ENCODE data around the gene KIRREL3. TPM values are rescaled to one million over a fixed set of nuclear protein-coding genes. Genes with fewer than 3 reads are reported as not detected.

The KIRREL3 gene
- total RNA-seq, 1 experiment from 2014 or later = 0.44 TPM

DNA sequence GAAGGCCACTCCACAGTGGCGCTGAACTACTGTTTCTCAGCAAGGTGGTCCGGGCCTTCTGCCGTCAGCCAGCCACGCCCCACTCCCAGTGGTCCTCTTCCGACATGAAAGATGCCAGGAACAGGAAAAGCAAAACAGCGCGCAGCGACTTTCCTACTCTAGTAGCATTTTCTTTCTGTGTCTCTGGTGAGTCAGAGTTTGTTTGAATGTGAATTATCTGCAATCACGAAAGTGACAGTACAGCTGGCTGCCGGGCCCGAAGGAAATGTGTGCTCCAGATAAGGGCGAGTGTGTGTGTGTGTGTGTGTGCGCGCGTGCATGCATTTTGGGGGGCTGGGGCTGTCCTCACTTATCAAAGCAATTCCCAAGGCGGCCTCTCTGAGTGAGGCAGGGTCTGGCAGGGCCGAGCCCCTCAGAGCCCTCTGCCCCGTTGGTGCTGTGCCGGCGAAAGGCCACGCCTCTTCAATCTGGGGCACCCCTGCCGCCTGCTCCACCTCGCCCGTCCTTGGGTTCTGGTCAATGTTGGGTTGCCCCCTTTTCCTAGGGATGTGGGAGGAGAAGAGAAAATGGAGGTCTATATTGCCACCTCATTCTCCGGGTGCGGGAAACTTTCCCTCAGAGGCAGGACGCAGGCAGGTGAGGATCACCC is 288.5 kb downstream of the KIRREL3 start:
- intact Hi-C loops (cut with micrococcal nuclease) = no loop called here
- DNase-seq (no peak), ATAC-seq (no peak)
- Histone ChIP-seq H3K4me3 (ENCODE audit: low read length) (no peak overlapping the region), H3F3A (ENCODE audit: low read length, unreplicated experiment) (no peaks in the 10 kb centered on the region), H2AFZ (ENCODE audit: low read length) (no peak overlapping the region), H3K79me2 (ENCODE audit: low read length) (no peaks in the 10 kb centered on the region), H3K27me3 (ENCODE audit: low read length) (peaks cover 82% of the 10 kb centered on the region), H3K9me3 (ENCODE audit: low read length) (no peaks in the 10 kb centered on the region), H3K27ac (ENCODE audit: low read length) (no peak overlapping the region), H4K20me1 (ENCODE audit: low read length) (no peaks in the 10 kb centered on the region), H3K4me2 (ENCODE audit: low read length) (no peak overlapping the region), H3K9ac (ENCODE audit: low read length) (no peak overlapping the region), H3K9me2 (replicated peaks; ENCODE audit: low read length) (no peaks in the 10 kb centered on the region), H3K36me3 (ENCODE audit: low read depth, low read length) (no peaks in the 10 kb centered on the region), H3K4me1 (ENCODE audit: insufficient read depth, low read length) (no peaks in the 10 kb centered on the region)
- no TSS peak for BruUV-seq (replicated peaks)
- CTCF ChIA-PET = no interaction called here
- TF ChIP-seq EZH2 (IDR thresholded peaks at IDR 0.05; ENCODE audit: low read length, unreplicated experiment) (no peak), EZH2phosphoT487 (IDR thresholded peaks at IDR 0.05; ENCODE audit: borderline replicate concordance, low read length) (no peak)
- TF ChIP-seq, protein P1, sequence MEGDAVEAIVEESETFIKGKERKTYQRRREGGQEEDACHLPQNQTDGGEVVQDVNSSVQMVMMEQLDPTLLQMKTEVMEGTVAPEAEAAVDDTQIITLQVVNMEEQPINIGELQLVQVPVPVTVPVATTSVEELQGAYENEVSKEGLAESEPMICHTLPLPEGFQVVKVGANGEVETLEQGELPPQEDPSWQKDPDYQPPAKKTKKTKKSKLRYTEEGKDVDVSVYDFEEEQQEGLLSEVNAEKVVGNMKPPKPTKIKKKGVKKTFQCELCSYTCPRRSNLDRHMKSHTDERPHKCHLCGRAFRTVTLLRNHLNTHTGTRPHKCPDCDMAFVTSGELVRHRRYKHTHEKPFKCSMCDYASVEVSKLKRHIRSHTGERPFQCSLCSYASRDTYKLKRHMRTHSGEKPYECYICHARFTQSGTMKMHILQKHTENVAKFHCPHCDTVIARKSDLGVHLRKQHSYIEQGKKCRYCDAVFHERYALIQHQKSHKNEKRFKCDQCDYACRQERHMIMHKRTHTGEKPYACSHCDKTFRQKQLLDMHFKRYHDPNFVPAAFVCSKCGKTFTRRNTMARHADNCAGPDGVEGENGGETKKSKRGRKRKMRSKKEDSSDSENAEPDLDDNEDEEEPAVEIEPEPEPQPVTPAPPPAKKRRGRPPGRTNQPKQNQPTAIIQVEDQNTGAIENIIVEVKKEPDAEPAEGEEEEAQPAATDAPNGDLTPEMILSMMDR (conservative IDR thresholded peaks at IDR 0.05; ENCODE audit: low read depth, low read length) = no peak
- POLR2A ChIA-PET (ENCODE audit: unreplicated experiment) = interaction anchor here (0.7 kb wide), 1 partner anchor 1732 kb away, joined by 3 read pairs; no protein-coding TSS in a partner anchor

DNA sequence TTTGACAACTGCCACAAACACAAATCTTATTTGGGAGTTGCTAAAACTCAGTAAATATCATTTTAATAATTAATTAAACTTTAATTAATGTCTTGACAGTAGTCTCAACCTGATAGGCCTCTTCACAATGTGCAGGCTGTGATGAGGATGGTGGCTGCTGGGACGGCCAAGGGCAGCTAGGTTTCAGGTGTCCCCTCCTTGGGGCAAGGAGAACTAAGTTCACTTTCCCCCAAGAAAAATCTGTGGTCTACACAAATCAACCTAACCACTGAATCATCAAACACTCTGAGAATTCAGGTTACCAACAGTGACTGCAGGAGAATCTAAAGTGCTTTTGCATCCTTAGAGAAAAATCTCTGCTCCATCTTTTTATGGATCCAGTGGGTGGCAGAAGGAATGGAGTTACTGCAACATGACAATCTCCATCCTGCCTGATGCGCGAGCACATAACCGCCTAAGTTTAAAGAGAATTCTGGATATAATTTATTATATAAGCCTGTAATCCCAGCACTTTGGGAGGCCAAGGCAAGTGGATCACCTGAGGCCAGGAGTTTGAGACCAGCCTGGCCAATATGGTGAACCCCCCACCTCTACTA is 289.7 kb downstream of the KIRREL3 start:
- intact Hi-C loops (cut with micrococcal nuclease) = no loop called here
- Histone ChIP-seq H3K79me2 (ENCODE audit: low read length) (no peaks in the 10 kb centered on the region), H3F3A (ENCODE audit: low read length, unreplicated experiment) (no peaks in the 10 kb centered on the region), H2AFZ (ENCODE audit: low read length) (no peak overlapping the region), H3K4me3 (ENCODE audit: low read length) (no peak overlapping the region), H4K20me1 (ENCODE audit: low read length) (no peaks in the 10 kb centered on the region), H3K27ac (ENCODE audit: low read length) (no peak overlapping the region), H3K9me3 (ENCODE audit: low read length) (no peaks in the 10 kb centered on the region), H3K36me3 (ENCODE audit: low read depth, low read length) (no peaks in the 10 kb centered on the region), H3K9me2 (replicated peaks; ENCODE audit: low read length) (no peaks in the 10 kb centered on the region), H3K9ac (ENCODE audit: low read length) (no peak overlapping the region), H3K4me1 (ENCODE audit: insufficient read depth, low read length) (no peaks in the 10 kb centered on the region), H3K27me3 (ENCODE audit: low read length) (peaks cover 91% of the 10 kb centered on the region), H3K4me2 (ENCODE audit: low read length) (no peak overlapping the region)
- TF ChIP-seq EZH2 (IDR thresholded peaks at IDR 0.05; ENCODE audit: low read length, unreplicated experiment) (no peak), EZH2phosphoT487 (IDR thresholded peaks at IDR 0.05; ENCODE audit: borderline replicate concordance, low read length) (no peak)
- TF ChIP-seq, protein P1 (conservative IDR thresholded peaks at IDR 0.05; ENCODE audit: low read depth, low read length) = no peak
- no peak for DNase-seq
- ChIA-PET POLR2A (ENCODE audit: unreplicated experiment) (no interaction called here), CTCF (no interaction called here)
- no peak for ATAC-seq
- no TSS peak for BruUV-seq (replicated peaks)

GRCh38 chr11:126707498-126707897 is 293.1 kb downstream of the KIRREL3 start:
- Histone ChIP-seq H3K36me3 (ENCODE audit: low read depth, low read length) (no peaks in the 10 kb centered on the region), H3K9me3 (ENCODE audit: low read length) (no peaks in the 10 kb centered on the region), H3K27ac (ENCODE audit: low read length) (no peak overlapping the region), H2AFZ (ENCODE audit: low read length) (no peak overlapping the region), H3K9ac (ENCODE audit: low read length) (no peak overlapping the region), H3K79me2 (ENCODE audit: low read length) (no peaks in the 10 kb centered on the region), H3K9me2 (replicated peaks; ENCODE audit: low read length) (no peaks in the 10 kb centered on the region), H3K4me1 (ENCODE audit: insufficient read depth, low read length) (no peaks in the 10 kb centered on the region), H3K4me3 (ENCODE audit: low read length) (no peak overlapping the region), H3K4me2 (ENCODE audit: low read length) (no peak overlapping the region), H3K27me3 (ENCODE audit: low read length) (peaks cover 76% of the 10 kb centered on the region), H3F3A (ENCODE audit: low read length, unreplicated experiment) (no peaks in the 10 kb centered on the region), H4K20me1 (ENCODE audit: low read length) (no peaks in the 10 kb centered on the region)
- CTCF ChIA-PET = interaction anchor here (0.6 kb wide), 1 partner anchor 626 kb away, joined by 3 read pairs; no protein-coding TSS in a partner anchor
- DNase-seq (no peak), ATAC-seq (no peak)
- POLR2A ChIA-PET (ENCODE audit: unreplicated experiment) = no interaction called here
- intact Hi-C loops (cut with micrococcal nuclease) = no loop called here
- no TSS peak for BruUV-seq (replicated peaks)
- TF ChIP-seq EZH2 (IDR thresholded peaks at IDR 0.05; ENCODE audit: low read length, unreplicated experiment) (no peak), EZH2phosphoT487 (IDR thresholded peaks at IDR 0.05; ENCODE audit: borderline replicate concordance, low read length) (no peak)
- TF ChIP-seq, protein P1 (conservative IDR thresholded peaks at IDR 0.05; ENCODE audit: low read depth, low read length) = no peak

All from PC-3 (cell line).